Omental fat pad (tissue), 4 donors: Measurements from ENCODE around the gene OAS2. TPM values are rescaled to one million over a fixed set of nuclear protein-coding genes. Genes with fewer than 3 reads are reported as not detected.

Experiments used
- ATAC-seq: fragments of 150-250 bp; one replicate; pipeline ENCODE4 v1.9.1; 2016; ENCODE audit warnings: mild to moderate bottlenecking, moderate library complexity; ENCODE audit not compliant: low FRiP score
- DNase-seq: peaks from one replicate; pipeline ENCODE4 v3.0.0-alpha.2; 2019; ENCODE audit warnings: low spot score
- CTCF ChIP-seq, 3 donors: fragments of 450-650 bp; IDR thresholded peaks; one replicate each; pipeline ENCODE4 v1.5.1; 2016 to 2017; ENCODE audit warnings: antibody characterized with exemption in 3 of 3, mild to moderate bottlenecking in 3 of 3, moderate library complexity in 2 of 3
- total RNA-seq, 4 donors: library from RNA; depleted of rRNA; stranded (reverse); fragments of >200 nt; gene quantifications; one replicate each; pipeline ENCODE4 v1.1.0, GENCODE V29; 2016

Gene OAS2
- total RNA-seq, 4 donors from 2014 or later: 8.2 to 41.9 (median 13.2) TPM

DNA sequence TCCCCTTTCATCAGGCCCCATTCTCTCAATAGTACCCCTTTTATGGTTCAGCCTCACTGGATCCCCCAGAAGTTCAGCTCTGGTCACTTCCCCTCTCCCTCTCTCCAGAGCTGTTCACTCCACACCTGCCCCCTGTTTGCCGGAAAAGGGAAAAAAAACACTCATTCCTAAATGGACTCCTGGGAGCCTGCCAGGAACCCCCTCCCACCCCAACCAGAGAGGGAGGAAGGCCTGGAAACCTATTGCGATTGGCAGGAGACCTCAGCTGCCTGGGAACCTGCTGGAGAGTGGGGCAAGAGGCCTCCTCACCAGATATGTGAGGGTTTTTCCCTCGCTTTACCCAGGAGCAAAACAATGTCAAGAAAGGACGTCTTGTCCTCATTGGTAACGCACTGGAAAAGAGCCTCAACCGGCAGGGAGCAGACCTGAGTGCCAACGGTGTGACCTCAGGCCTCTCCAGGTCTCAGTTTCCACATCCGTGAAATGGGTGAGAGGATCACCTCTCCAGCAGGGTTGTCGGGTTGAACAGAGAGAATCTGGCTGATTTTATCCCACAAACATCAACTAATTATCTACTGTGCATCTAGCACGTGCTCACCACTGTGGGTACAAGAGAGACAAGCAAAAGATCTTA lies 82.9 kb downstream of the OAS2 start:
- ATAC-seq (no peak), DNase-seq (no peak)
- TF ChIP-seq CTCF (IDR thresholded peaks at IDR 0.05): no peak

Other genes with a start within 250 kb of the OAS2 start
- under 1 TPM in 1 of 4 donors, not detected in 3; 0.79 TPM for gene RPH3A, start 186.8 kb upstream of the OAS2 start, total RNA-seq
- gene OAS1, start 71.6 kb upstream of the OAS2 start, total RNA-seq: 100 to 1,000 TPM in 1 of 4 donors, 10 to 100 TPM in 3; 22.8 to 111 (median 29.1) TPM
- 10 to 100 TPM in 3 of 4 donors, 1 to 10 TPM in 1; 5.8 to 46.3 (median 17.7) TPM for gene OAS3, start 40.0 kb upstream of the OAS2 start, total RNA-seq
- gene DTX1, start 78.2 kb downstream of the OAS2 start, total RNA-seq: 10 to 100 TPM; 30.1 to 80.9 (median 35.5) TPM
- gene RASAL1, start 157.2 kb downstream of the OAS2 start, total RNA-seq: not detected
- not detected for gene CFAP73, start 171.2 kb downstream of the OAS2 start, total RNA-seq
- gene DDX54, start 207.0 kb downstream of the OAS2 start, total RNA-seq: 10 to 100 TPM; 42.4 to 67.0 (median 51.8) TPM
- 10 to 100 TPM in 3 of 4 donors, 1 to 10 TPM in 1; 7.9 to 14.3 (median 11.5) TPM for gene RITA1, start 207.2 kb downstream of the OAS2 start, total RNA-seq
- gene TPCN1, start 242.9 kb downstream of the OAS2 start, total RNA-seq: 10 to 100 TPM; 29.4 to 52.0 (median 33.5) TPM